Stimulated activated naive B cell treated with anti-CD40 and anti-IgM and Interleukin-4, amounts not matched to agents 10 μg/mL and 1 μg/mL and 100 μg/mL, for 72 hours (primary cell): ENCODE data around the gene COL4A1.

Experiments used
- ATAC-seq, 2 donors: fragments of 150-1000 bp; cut with Tn5 transposase; replicated peaks; 2 replicates each; pipeline ENCODE4 v1.10.0; 2021; ENCODE audit warnings: moderate library complexity in 1 of 2
- DNase-seq: peaks from one replicate; pipeline ENCODE4 v3.0.0; 2021
- H3K27ac Mint-ChIP-seq: one replicate; pipeline ENCODE4 v1.8.0; 2022; ENCODE audit warnings: mild to moderate bottlenecking, mixed read lengths
- H3K27me3 Mint-ChIP-seq, 2 donors: one replicate each; pipeline ENCODE4 v1.8.0; 2022; ENCODE audit warnings: mixed read lengths in 2 of 2
- H3K36me3 Mint-ChIP-seq, 2 donors: one replicate each; pipeline ENCODE4 v1.8.0; 2022; ENCODE audit warnings: mixed read lengths in 2 of 2, mild to moderate bottlenecking in 1 of 2
- H3K4me1 Mint-ChIP-seq, 2 donors: one replicate each; pipeline ENCODE4 v1.8.0; 2022; ENCODE audit warnings: mixed read lengths in 2 of 2, mild to moderate bottlenecking in 1 of 2
- H3K4me3 Mint-ChIP-seq, 2 donors: one replicate each; pipeline ENCODE4 v1.8.0; 2022; ENCODE audit warnings: mild to moderate bottlenecking in 2 of 2, mixed read lengths in 2 of 2, moderate library complexity in 1 of 2
- H3K9me3 Mint-ChIP-seq, 2 donors: one replicate each; pipeline ENCODE4 v1.8.0; 2022; ENCODE audit warnings: mixed read lengths in 2 of 2, mild to moderate bottlenecking in 1 of 2

Gene COL4A1

GRCh38 chr13:110242615-110243014, 64.3 kb downstream of the COL4A1 start:
- Mint-ChIP-seq H3K27ac (no peak overlapping the region), H3K4me1 (no peaks in the 10 kb centered on the region)

GRCh38 chr13:110240943-110241342, 66.0 kb downstream of the COL4A1 start:
- ATAC-seq = no peak
- H3K36me3 Mint-ChIP-seq = no peaks in the 10 kb centered on the region
- no peaks in the 10 kb centered on the region for H3K4me1 Mint-ChIP-seq
- no peak overlapping the region for H3K4me3 Mint-ChIP-seq
- H3K9me3 Mint-ChIP-seq = no peaks in the 10 kb centered on the region
- no peak overlapping the region for H3K27ac Mint-ChIP-seq
- peaks cover 9 to 10% of the 10 kb centered on the region in 2 donors for H3K27me3 Mint-ChIP-seq
- no peak for DNase-seq

More at GRCh38 chr13:110242615-110243014, 64.3 kb downstream of the COL4A1 start:
- Mint-ChIP-seq H3K9me3 (no peaks in the 10 kb centered on the region), H3K36me3 (no peaks in the 10 kb centered on the region), H3K4me3 (no peak overlapping the region), H3K27me3 (peaks cover 0 to 5% of the 10 kb centered on the region in 2 donors)
- DNase-seq (no peak), ATAC-seq (no peak)

- Mint-ChIP-seq H3K9me3 (no peaks in the 10 kb centered on the region), H3K4me3 (no peak overlapping the region), H3K27me3 (peaks cover 9 to 10% of the 10 kb centered on the region in 2 donors), H3K36me3 (no peaks in the 10 kb centered on the region), H3K4me1 (no peaks in the 10 kb centered on the region), H3K27ac (no peak overlapping the region)
- DNase-seq = no peak
- ATAC-seq = no peak
These were observed 66.6 kb downstream of the COL4A1 start for GRCh38 chr13:110240352-110240751.

GRCh38 chr13:110239280-110240125, 67.5 kb downstream of the COL4A1 start:
- Mint-ChIP-seq H3K4me3 (no peak overlapping the region), H3K4me1 (no peaks in the 10 kb centered on the region), H3K36me3 (no peaks in the 10 kb centered on the region), H3K27me3 (peaks cover 9 to 12% of the 10 kb centered on the region in 2 donors), H3K27ac (no peak overlapping the region), H3K9me3 (no peaks in the 10 kb centered on the region)
- ATAC-seq = no peak
- DNase-seq = no peak

DNA sequence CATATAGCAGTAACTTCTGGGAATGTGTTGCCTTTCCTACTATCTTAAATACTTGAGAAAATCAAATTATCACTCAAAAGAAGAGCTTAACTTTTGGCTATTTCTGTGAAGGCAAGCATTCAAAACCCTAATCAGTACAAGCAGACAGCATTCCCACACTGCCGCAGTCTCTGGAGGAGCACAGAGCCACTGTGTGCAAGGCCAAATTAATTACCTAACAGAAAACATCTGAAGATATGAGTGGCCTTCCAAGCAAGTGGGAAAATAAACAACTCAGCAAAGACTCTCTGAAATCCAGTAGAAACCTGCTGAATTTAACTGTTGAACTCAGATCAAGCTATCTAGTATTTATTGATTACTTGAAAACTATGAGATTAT, 68.2 kb downstream of the COL4A1 start:
- Mint-ChIP-seq H3K36me3 (no peaks in the 10 kb centered on the region), H3K4me3 (no peak overlapping the region), H3K9me3 (no peaks in the 10 kb centered on the region), H3K4me1 (no peaks in the 10 kb centered on the region), H3K27ac (no peak overlapping the region), H3K27me3 (peaks cover 9 to 19% of the 10 kb centered on the region in 2 donors)
- ATAC-seq (no peak), DNase-seq (no peak)

GRCh38 chr13:110237875-110238817, 68.8 kb downstream of the COL4A1 start:
- DNase-seq (no peak), ATAC-seq (no peak)
- no peaks in the 10 kb centered on the region for H3K4me1 Mint-ChIP-seq
- H3K27me3 Mint-ChIP-seq = peaks cover 12 to 25% of the 10 kb centered on the region in 2 donors
- H3K9me3 Mint-ChIP-seq = no peaks in the 10 kb centered on the region
- H3K36me3 Mint-ChIP-seq = no peaks in the 10 kb centered on the region
- no peak overlapping the region for H3K4me3 Mint-ChIP-seq
- H3K27ac Mint-ChIP-seq = no peak overlapping the region

- H3K27ac Mint-ChIP-seq = no peak overlapping the region
- no peaks in the 10 kb centered on the region for H3K9me3 Mint-ChIP-seq
- peaks cover 18 to 33% of the 10 kb centered on the region in 2 donors for H3K27me3 Mint-ChIP-seq
- no peaks in the 10 kb centered on the region for H3K36me3 Mint-ChIP-seq
- H3K4me1 Mint-ChIP-seq = no peaks in the 10 kb centered on the region
- no peak for DNase-seq
- no peak overlapping the region for H3K4me3 Mint-ChIP-seq
- no peak for ATAC-seq
These were observed 70.1 kb downstream of the COL4A1 start for GRCh38 chr13:110236831-110237261.

GRCh38 chr13:110236431-110236830, 70.5 kb downstream of the COL4A1 start:
- no peaks in the 10 kb centered on the region for H3K9me3 Mint-ChIP-seq
- H3K36me3 Mint-ChIP-seq = no peaks in the 10 kb centered on the region
- no peak for ATAC-seq
- H3K4me3 Mint-ChIP-seq = no peak overlapping the region
- peaks cover 20 to 35% of the 10 kb centered on the region in 2 donors for H3K27me3 Mint-ChIP-seq
- H3K4me1 Mint-ChIP-seq = no peaks in the 10 kb centered on the region
- H3K27ac Mint-ChIP-seq = no peak overlapping the region
- no peak for DNase-seq

DNA sequence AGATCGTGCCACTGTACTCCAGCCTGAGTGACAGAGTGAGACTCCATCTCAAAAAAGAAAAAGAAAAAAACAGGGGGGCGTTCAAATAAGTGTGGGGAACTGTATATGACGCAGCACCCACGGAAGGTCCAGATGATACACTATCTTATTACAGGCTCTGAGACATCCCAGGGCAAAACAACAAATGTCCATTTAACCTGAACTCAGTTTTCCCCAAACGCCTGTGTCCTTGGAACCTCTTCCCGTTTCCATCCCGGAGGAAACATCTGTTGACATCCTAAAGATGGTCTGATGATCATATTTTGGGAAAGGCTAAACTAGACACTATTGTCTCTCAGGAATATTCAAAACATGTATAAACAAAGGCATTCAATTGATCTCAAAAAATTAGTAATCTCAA, 72.4 kb downstream of the COL4A1 start:
- H3K4me3 Mint-ChIP-seq = no peak overlapping the region
- no peaks in the 10 kb centered on the region for H3K9me3 Mint-ChIP-seq
- H3K27me3 Mint-ChIP-seq = peaks cover 32 to 48% of the 10 kb centered on the region in 2 donors
- no peak overlapping the region for H3K27ac Mint-ChIP-seq
- ATAC-seq = no peak
- no peaks in the 10 kb centered on the region for H3K4me1 Mint-ChIP-seq
- no peaks in the 10 kb centered on the region for H3K36me3 Mint-ChIP-seq
- DNase-seq = no peak

- Mint-ChIP-seq H3K9me3 (no peaks in the 10 kb centered on the region), H3K27ac (no peak overlapping the region), H3K27me3 (peaks cover 32 to 49% of the 10 kb centered on the region in 2 donors), H3K4me3 (no peak overlapping the region), H3K4me1 (no peaks in the 10 kb centered on the region), H3K36me3 (no peaks in the 10 kb centered on the region)
- ATAC-seq = no peak
- no peak for DNase-seq
These were observed 73.0 kb downstream of the COL4A1 start for GRCh38 chr13:110233951-110234280.

GRCh38 chr13:110233181-110233950, 73.6 kb downstream of the COL4A1 start:
- DNase-seq = no peak
- Mint-ChIP-seq H3K27ac (no peak overlapping the region), H3K27me3 (peaks cover 37 to 54% of the 10 kb centered on the region in 2 donors), H3K4me1 (no peaks in the 10 kb centered on the region), H3K36me3 (no peaks in the 10 kb centered on the region), H3K9me3 (no peaks in the 10 kb centered on the region), H3K4me3 (no peak overlapping the region)
- no peak for ATAC-seq

- H3K4me1 Mint-ChIP-seq = no peaks in the 10 kb centered on the region
- no peak overlapping the region for H3K4me3 Mint-ChIP-seq
- no peak for DNase-seq
- H3K27me3 Mint-ChIP-seq = peaks cover 38 to 56% of the 10 kb centered on the region in 2 donors
- H3K9me3 Mint-ChIP-seq = no peaks in the 10 kb centered on the region
- ATAC-seq = no peak
- H3K36me3 Mint-ChIP-seq = no peaks in the 10 kb centered on the region
- H3K27ac Mint-ChIP-seq = no peak overlapping the region
These were observed 74.2 kb downstream of the COL4A1 start for GRCh38 chr13:110232756-110233155.

DNA sequence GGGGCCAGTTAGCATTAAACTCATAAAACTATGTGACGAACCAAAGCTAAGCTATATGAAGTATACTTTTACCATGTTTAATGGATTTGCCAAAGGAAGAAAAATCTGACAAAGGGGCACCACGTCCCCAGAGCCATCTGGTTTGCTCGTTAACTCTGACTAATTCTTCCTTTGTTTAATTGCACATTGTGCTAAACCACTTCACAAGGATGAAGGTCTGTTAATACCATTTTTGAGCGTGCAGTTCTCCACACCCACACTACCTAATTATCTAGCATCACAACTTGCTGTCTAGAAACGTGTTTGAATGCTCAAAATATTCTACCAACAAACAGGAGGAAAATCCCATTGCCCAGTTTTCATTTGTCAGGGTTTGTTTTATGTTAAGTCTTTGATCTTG, 74.8 kb downstream of the COL4A1 start:
- no peaks in the 10 kb centered on the region for H3K9me3 Mint-ChIP-seq
- H3K27me3 Mint-ChIP-seq = peaks cover 43 to 56% of the 10 kb centered on the region in 2 donors
- DNase-seq = no peak
- H3K4me1 Mint-ChIP-seq = no peaks in the 10 kb centered on the region
- no peak overlapping the region for H3K4me3 Mint-ChIP-seq
- no peaks in the 10 kb centered on the region for H3K36me3 Mint-ChIP-seq
- ATAC-seq = no peak
- H3K27ac Mint-ChIP-seq = no peak overlapping the region
